SKM-1 treated with dmso at 0.1 percent for 144 hours (cell line): Measurements from ENCODE around the gene GARRE1.
"Not testable (repeated sequence)": the region's sequence is repeated elsewhere in the genome, so short reads cannot be mapped to it uniquely, and the experiment has no call there.

Experiments
- DNase-seq: peaks from one replicate; lab custom pipeline; 2025; ENCODE audit not compliant: unreplicated experiment; lab: John Stamatoyannopoulos, UW

GARRE1 gene

GRCh38 chr19:34232566-34233481, 21.5 kb upstream of the GARRE1 start:
- DNase-seq: no peak

DNA sequence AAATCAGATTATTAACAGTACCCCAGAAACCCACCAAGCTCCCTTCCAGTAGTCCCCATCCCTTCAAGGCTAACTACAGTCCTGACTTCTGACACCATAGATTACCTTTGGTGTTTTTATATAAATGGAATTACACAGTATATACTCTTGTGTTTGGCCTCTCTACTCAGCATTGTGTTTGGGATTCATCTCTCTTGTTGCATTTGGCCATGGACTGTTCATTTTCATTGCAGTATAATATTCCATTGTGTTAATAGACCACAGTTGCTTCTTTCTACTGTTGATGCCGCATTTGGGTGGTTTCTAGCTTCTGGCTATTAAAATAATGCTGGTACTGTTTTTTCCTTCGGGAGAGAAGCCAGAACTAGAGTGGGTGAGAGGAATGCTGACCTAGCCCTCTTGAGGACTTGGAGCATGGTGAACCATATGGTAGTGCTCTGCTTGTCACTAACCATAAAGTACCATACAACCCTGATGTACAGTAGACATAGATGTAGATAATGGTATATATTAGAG, 18.9 kb upstream of the GARRE1 start:
- DNase-seq: no peak

GRCh38 chr19:34236035-34236987, 18.0 kb upstream of the GARRE1 start:
- DNase-seq: no peak

- DNase-seq: no peak
These were observed 17.1 kb upstream of the GARRE1 start for GRCh38 chr19:34237283-34237682.

DNA sequence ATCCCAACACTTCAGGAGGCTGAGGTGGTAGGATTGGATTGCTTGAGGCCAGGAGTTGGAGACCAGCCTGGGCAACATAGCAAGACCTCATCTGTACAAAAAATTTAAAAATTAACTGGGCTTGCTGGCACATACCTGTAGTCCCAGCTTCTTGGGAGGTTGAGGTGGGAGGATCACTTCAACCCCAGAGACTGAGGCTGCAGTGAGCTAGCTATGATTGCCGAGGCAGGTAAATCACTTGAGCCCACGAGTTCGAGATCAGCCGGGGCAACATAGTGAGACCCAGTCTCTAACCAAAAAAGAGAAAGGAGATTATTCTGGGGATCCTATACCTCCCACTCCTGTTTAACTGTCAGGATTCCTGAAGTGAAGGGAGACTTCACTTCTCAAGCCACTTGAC, 16.4 kb upstream of the GARRE1 start:
- no peak for DNase-seq

GRCh38 chr19:34241513-34242337, 12.6 kb upstream of the GARRE1 start:
- DNase-seq: no peak

- DNase-seq: not testable (repeated sequence)
These were observed 11.0 kb upstream of the GARRE1 start for GRCh38 chr19:34243138-34243875.

DNA sequence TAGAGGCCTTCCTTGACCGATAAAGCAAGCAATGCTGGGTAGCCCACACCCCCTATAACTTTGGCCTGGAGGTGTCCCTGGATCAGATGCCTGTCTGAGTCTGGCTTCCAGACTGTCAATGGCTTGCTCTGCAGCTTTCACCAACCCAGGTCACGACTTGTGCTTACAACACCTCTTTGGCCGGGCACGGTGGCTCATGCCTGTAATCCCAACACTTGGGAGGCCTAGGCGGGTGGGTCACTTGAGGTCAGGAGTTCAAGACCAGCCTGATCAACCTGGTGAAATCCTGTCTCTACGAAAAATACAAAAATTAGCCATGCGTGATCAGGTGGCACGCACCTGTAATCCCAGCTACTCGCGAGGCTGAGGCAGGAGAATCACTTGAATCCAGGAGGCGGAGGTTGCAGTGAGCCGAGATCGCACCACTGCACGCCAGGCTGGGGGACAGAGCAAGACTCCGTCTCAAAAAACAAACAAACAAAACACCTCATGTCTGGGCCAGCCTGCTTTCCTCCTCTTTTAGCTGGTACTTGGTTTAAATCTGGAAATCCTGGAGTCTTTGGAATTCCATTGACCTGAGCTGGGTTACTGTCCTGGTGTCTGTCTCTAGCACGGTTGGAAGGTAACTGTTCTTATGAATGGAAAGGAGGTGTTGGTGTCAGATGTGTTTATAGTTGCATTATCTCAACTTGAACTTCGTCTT, 10.3 kb upstream of the GARRE1 start:
- DNase-seq: no peak

- no peak for DNase-seq
These were observed 9.6 kb upstream of the GARRE1 start for GRCh38 chr19:34244611-34245299.

- DNase-seq: no peak
These were observed 8.0 kb upstream of the GARRE1 start for GRCh38 chr19:34246340-34246739.

DNA sequence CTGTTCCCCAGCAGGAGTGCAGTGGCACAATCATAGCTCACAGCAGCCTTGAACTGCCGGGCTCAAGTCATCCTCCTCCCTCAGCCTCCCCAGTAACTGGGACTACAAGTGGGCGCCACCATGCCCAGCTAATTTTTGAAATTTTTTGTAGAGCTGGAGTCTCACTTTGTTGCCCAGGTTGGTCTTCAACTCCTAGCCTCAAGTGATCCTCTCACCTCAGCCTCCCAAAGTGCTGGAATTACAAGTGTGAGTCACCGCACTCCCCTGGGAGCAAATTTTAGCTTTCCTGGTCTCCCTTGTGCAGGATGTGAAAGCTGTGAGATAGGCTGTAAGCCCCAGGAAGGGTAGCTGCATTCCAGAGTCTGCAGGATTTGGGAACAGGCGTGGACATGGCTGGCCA, 5.4 kb upstream of the GARRE1 start:
- DNase-seq: no peak

DNA sequence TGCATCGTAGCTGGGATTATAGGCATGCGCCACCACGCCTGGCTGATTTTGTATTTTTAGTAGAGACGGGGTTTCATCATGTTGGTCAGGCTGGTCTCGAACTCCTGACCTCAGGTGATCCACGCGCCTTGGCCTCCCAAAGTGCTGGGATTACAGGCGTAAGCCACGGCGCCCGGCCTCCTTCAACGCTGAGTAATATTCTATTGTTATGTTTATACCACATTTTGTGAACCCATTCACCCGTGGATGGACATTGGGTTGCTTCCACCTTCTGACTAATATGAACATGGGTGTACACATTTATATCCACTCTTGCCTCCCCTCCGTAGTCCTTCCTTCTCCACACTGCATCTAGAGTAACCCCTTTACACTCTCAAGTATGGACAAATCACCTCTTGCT, 1.2 kb upstream of the GARRE1 start:
- DNase-seq: not testable (repeated sequence)

- DNase-seq: not testable (repeated sequence)
These were observed 691 bp upstream of the GARRE1 start for GRCh38 chr19:34253681-34254045.

DNA sequence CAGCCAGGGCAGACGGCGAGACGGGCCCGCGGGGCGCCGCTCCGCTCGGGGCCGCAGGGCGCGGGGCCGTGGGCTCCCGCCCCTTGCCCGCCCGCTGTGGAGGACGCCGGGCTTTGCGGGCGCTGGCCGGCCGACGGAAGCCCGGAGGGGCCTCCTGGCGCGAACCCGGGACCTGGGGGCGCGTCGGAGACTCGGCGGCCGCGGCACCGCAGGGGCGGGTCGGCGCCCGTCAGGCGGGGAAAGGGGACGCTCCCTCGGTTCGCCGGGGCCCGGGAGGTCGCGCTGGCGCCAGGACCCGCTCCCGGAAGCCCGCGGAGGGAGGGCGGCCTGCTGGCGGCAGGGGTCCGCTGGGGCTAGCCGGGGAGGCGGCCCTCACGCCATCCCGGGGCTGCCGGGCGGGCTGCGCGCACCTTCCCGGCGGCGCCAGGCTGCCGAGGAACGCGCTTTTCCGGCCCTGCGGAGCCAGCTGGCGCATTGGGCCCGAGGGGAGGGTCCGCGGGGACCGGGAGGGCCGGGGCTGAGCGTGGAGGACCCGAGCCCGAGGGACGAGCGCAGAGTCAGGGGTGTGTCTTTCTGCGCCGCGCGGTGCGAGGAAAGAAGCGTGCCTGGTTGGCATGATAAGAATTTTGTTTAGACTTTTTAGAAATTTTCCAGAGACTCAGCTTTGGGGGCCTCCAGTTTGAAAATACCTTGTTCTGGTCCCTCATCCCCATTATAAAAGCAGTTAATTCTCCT, 511 bp downstream of the GARRE1 start:
- DNase-seq: no peak

DNA sequence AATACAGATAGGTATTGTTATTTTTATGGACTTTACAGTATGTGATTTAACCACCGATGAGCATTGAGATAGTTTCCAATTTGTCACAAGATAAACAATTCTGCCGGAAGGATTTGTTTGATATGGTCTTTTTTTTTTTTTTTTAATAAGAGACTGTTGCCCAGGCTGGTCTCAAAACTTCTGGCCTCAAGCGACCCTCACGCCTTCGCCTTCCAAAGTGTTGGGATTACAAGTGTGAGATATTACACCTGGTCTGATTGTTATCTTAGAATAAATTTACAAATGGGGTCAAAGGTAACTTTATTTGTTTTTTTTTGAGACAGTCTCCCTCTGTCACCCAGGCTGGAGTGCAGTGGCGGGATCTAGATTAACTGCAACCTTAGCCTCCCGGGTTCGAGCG, 1.2 kb downstream of the GARRE1 start:
- no peak for DNase-seq

DNA sequence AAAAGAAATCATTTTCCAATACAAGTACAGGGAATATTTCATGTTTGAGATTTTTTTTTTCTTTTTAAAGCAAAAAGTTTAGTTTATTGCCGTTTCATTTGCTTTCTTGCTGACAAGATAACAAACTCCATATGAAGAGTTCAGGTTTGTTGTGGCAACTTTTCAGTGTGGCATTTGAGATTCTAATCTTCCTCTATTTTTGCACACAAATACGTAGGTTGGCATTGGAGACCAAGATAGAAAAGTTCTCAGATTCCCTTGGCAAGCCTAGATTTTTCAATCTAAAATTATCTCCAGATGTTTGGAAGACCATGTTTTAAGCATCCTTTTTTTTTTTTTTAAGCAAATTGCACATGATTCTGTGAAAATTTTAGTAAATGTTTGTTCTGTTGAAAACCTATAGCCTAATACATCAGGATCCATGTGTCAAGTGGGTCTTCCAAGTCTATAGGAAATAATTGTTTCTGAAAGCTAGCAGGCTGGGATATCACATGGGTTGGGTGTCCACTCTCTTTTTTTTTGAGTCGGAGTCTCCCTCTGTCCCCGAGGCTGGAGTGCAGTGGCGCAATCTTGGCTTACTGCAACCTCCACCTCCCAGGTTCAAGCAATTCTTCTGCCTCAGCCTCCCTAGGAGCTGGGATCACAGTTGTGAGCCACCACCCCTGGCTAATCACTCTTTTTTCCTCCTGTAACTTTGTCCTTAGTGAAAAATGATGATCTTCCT, 2.6 kb downstream of the GARRE1 start:
- no peak for DNase-seq

- DNase-seq: no peak
These were observed 3.2 kb downstream of the GARRE1 start for GRCh38 chr19:34257559-34257924.
